GM21390 (cell line): ENCODE results near the gene LDAF1.
"Not testable (repeated sequence)": the region's sequence is repeated elsewhere in the genome, so short reads cannot be mapped to it uniquely, and the experiment has no call there.

Source experiments
- ATAC-seq: cut with Tn5 transposase; IDR thresholded peaks from one replicate; pipeline ENCODE4 v1.9.1; 2021; ENCODE audit not compliant: unreplicated experiment

Gene LDAF1

GRCh38 chr16:21161211-21161610 is 2.7 kb downstream of the LDAF1 start:
- ATAC-seq, result no peak

- ATAC-seq, result no peak
These were observed 4.2 kb downstream of the LDAF1 start for GRCh38 chr16:21162661-21163151.

GRCh38 chr16:21163576-21163975 is 5.1 kb downstream of the LDAF1 start:
- no peak for ATAC-seq

GRCh38 chr16:21164521-21165168 is 6.2 kb downstream of the LDAF1 start:
- ATAC-seq, result no peak

GRCh38 chr16:21166561-21166961 is 8.1 kb downstream of the LDAF1 start:
- ATAC-seq, result no peak

- no peak for ATAC-seq
These were observed 8.9 kb downstream of the LDAF1 start for GRCh38 chr16:21167360-21167759.

GRCh38 chr16:21167929-21168602 is 9.6 kb downstream of the LDAF1 start:
- ATAC-seq, result no peak

- no peak for ATAC-seq
These were observed 10.9 kb downstream of the LDAF1 start for GRCh38 chr16:21169249-21169981.

- not testable (repeated sequence) for ATAC-seq
These were observed 11.6 kb downstream of the LDAF1 start for GRCh38 chr16:21170116-21170515.

GRCh38 chr16:21172650-21173049 is 14.2 kb downstream of the LDAF1 start:
- ATAC-seq, result no peak

GRCh38 chr16:21175397-21175796 is 16.9 kb downstream of the LDAF1 start:
- ATAC-seq, result no peak

- ATAC-seq, result no peak
These were observed 20.9 kb downstream of the LDAF1 start for GRCh38 chr16:21179126-21179982.

GRCh38 chr16:21179983-21180365 is 21.5 kb downstream of the LDAF1 start:
- no peak for ATAC-seq

- no peak for ATAC-seq
These were observed 25.5 kb downstream of the LDAF1 start for GRCh38 chr16:21183995-21184394.

GRCh38 chr16:21184834-21185233 is 26.4 kb downstream of the LDAF1 start:
- no peak for ATAC-seq

GRCh38 chr16:21185659-21186325 is 27.3 kb downstream of the LDAF1 start:
- no peak for ATAC-seq

GRCh38 chr16:21186326-21186691 is 27.8 kb downstream of the LDAF1 start:
- ATAC-seq, result no peak

GRCh38 chr16:21189311-21189710 is 30.8 kb downstream of the LDAF1 start:
- ATAC-seq, result no peak

GRCh38 chr16:21190013-21190412 is 31.5 kb downstream of the LDAF1 start:
- no peak for ATAC-seq

GRCh38 chr16:21190599-21190998 is 32.1 kb downstream of the LDAF1 start:
- no peak for ATAC-seq

GRCh38 chr16:21192991-21193390 is 34.5 kb downstream of the LDAF1 start:
- no peak for ATAC-seq
